HEK293 (cell line): ENCODE results near the gene CFAP119.

Source experiments
- CTCF ChIA-PET: fragments of 350-600 bp; formaldehyde crosslinking; extraction: SDS; loops from one replicate; lab custom pipeline; 2021; ENCODE audit warnings: antibody characterized with exemption; lab: Yijun Ruan, JAX
- POLR2A ChIA-PET: fragments of 300-600 bp; formaldehyde crosslinking; extraction: SDS; loops from one replicate; lab custom pipeline; 2020; ENCODE audit warnings: antibody characterized with exemption, inconsistent platforms; lab: Yijun Ruan, JAX
- H3K27ac ChIP-seq: fragments of 200-500 bp; sonication (Bioruptor generic); 2 replicates; pipeline ENCODE4 v1.5.1; 2014; ENCODE audit warnings: low read depth, low read length, control low read depth, inconsistent platforms; ENCODE audit errors: extremely low read depth
- H3K36me3 ChIP-seq, 2 experiments: fragments of 200-500 bp in 1 of 2; sonication (Bioruptor generic) in 1 of 2; 1 replicate in 1 of 2; 2 replicates in 1 of 2; pipeline ENCODE4 v1.5.1; 2014 to 2017; ENCODE audit warnings: inconsistent platforms in 2 of 2, low read length in 2 of 2; ENCODE audit not compliant: control insufficient read depth in 2 of 2, insufficient read depth in 1 of 2
- H3K4me1 ChIP-seq: fragments of 200-500 bp; sonication (Bioruptor generic); 2 replicates; pipeline ENCODE4 v1.5.1; 2014; ENCODE audit warnings: mild to moderate bottlenecking, low read length, inconsistent platforms; ENCODE audit not compliant: control insufficient read depth, insufficient read depth
- H3K4me3 ChIP-seq: 2 replicates; pipeline ENCODE4 v1.5.1; 2011; ENCODE audit warnings: low read depth, mild to moderate bottlenecking, control low read depth, low read length, moderate library complexity
- H3K9me3 ChIP-seq: fragments of 200-500 bp; sonication (Bioruptor generic); 2 replicates; pipeline ENCODE4 v1.5.1; 2014; ENCODE audit warnings: low read depth, low read length, inconsistent platforms; ENCODE audit not compliant: control insufficient read depth, insufficient read depth
- MZF1 ChIP-seq: fragments of 450-650 bp; formaldehyde crosslinking; IDR thresholded peaks from 2 replicates; pipeline ENCODE4 v1.5.1; 2017; ENCODE audit warnings: missing biosample characterization, missing genetic modification characterization, borderline replicate concordance
- OVOL3 ChIP-seq: fragments of 450-650 bp; formaldehyde crosslinking; IDR thresholded peaks from 2 replicates; pipeline ENCODE4 v1.5.1; 2016; ENCODE audit warnings: missing biosample characterization, missing genetic modification characterization
- ZBTB1 ChIP-seq: fragments of 450-650 bp; formaldehyde crosslinking; IDR thresholded peaks from 2 replicates; pipeline ENCODE4 v1.5.1; 2016; ENCODE audit warnings: missing biosample characterization, missing genetic modification characterization
- ZBTB48 ChIP-seq: fragments of 450-650 bp; formaldehyde crosslinking; IDR thresholded peaks from 2 replicates; pipeline ENCODE4 v1.5.1; 2016; ENCODE audit warnings: missing biosample characterization, missing genetic modification characterization
- ZFP3 ChIP-seq: fragments of 450-650 bp; formaldehyde crosslinking; IDR thresholded peaks from 2 replicates; pipeline ENCODE4 v1.5.1; 2016; ENCODE audit warnings: low read depth, missing biosample characterization, missing genetic modification characterization
- ZNF10 ChIP-seq: fragments of 450-650 bp; formaldehyde crosslinking; IDR thresholded peaks from 2 replicates; pipeline ENCODE4 v1.5.1; 2017; ENCODE audit warnings: missing biosample characterization, missing genetic modification characterization
- ZNF157 ChIP-seq: fragments of 450-650 bp; formaldehyde crosslinking; IDR thresholded peaks from 2 replicates; pipeline ENCODE4 v1.5.1; 2016; ENCODE audit warnings: missing biosample characterization, missing genetic modification characterization
- ZNF221 ChIP-seq: fragments of 450-650 bp; formaldehyde crosslinking; IDR thresholded peaks from 2 replicates; pipeline ENCODE4 v1.5.1; 2017; ENCODE audit warnings: missing biosample characterization, missing genetic modification characterization, borderline replicate concordance
- ZNF274 ChIP-seq, 2 experiments: fragments of 200-500 bp in 1 of 2; fragments of 450-650 bp in 1 of 2; sonication (Bioruptor generic) in 1 of 2; formaldehyde crosslinking in 1 of 2; IDR thresholded peaks; 2 replicates each; pipeline versions ENCODE4 v1.5.1 to v1.6.1; 2014 to 2016; ENCODE audit warnings: borderline replicate concordance in 1 of 2, inconsistent platforms in 1 of 2, low read length in 1 of 2, missing biosample characterization in 1 of 2, missing genetic modification characterization in 1 of 2
- ZNF324 ChIP-seq: fragments of 450-650 bp; formaldehyde crosslinking; IDR thresholded peaks from 2 replicates; pipeline ENCODE4 v1.5.1; 2016; ENCODE audit warnings: missing biosample characterization, missing genetic modification characterization
- ZNF335 ChIP-seq: fragments of 450-650 bp; formaldehyde crosslinking; conservative IDR thresholded peaks from 2 replicates; pipeline ENCODE4 v1.5.1; 2016; ENCODE audit warnings: missing biosample characterization, missing genetic modification characterization
- ZNF561 ChIP-seq: fragments of 450-650 bp; IDR thresholded peaks from 2 replicates; pipeline ENCODE4 v1.5.1; 2018; ENCODE audit warnings: missing biosample characterization, missing genetic modification characterization, borderline replicate concordance
- ZSCAN16 ChIP-seq: fragments of 450-650 bp; formaldehyde crosslinking; IDR thresholded peaks from 2 replicates; pipeline ENCODE4 v1.5.1; 2016; ENCODE audit warnings: missing biosample characterization, missing genetic modification characterization
- TF ChIP-seq, protein P1 (sequence below): fragments of 450-650 bp; formaldehyde crosslinking; IDR thresholded peaks from 2 replicates; pipeline ENCODE4 v1.5.1; 2016; ENCODE audit warnings: missing biosample characterization, missing genetic modification characterization
- TF ChIP-seq, protein P2 (sequence below): fragments of 450-650 bp; IDR thresholded peaks from 2 replicates; pipeline ENCODE4 v1.5.1; 2018; ENCODE audit warnings: missing biosample characterization, mild to moderate bottlenecking, missing genetic modification characterization
- TF ChIP-seq, protein P3 (sequence below): fragments of 450-650 bp; formaldehyde crosslinking; IDR thresholded peaks from 2 replicates; pipeline ENCODE4 v1.5.1; 2017; ENCODE audit warnings: missing biosample characterization, mild to moderate bottlenecking, missing genetic modification characterization, moderate library complexity
- TF ChIP-seq, protein P4 (sequence below): fragments of 450-650 bp; formaldehyde crosslinking; IDR thresholded peaks from 2 replicates; pipeline ENCODE4 v1.5.1; 2016; ENCODE audit warnings: missing biosample characterization, missing genetic modification characterization

The CFAP119 gene

DNA sequence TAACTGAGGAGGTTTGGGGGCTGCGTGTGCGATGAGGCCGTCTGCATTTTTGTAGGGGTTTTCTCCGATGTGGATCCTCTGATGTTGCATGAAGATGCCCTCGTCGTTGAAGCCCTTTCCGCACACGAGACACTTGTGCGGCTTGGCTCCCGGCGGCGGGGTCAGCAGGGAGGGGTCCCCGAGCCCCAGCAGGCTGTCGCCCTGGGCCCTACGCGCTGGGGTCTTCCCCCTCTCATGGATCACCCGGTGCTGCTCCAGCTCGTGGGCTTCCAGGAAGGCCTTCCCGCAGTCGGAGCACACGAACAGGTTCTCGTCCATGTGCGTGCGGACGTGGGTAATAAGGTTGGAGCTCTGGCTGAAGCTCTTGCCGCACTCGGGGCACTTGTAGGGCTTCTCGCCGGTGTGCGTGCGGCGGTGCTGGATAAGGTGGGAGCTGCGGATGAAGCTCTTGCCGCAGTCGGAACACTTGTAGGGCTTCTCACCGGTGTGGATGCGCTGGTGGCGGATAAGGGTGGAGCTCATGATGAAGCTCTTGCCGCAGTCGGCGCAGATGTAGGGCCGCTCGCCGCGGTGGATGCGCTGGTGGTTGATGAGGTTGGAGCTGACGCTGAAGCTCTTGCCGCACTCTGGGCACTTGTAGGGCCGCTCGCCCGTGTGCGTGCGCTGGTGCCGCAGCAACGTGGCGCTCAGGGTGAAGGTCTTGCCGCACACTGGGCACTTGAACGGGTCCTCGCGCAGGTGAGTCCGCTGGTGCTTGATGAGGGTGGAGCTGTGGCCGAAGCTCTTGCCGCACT is 20.8 kb upstream of the CFAP119 start:
- Histone ChIP-seq H3K4me1 (peaks cover 3% of the 10 kb centered on the region), H3K36me3 (peaks cover 0 to 64% of the 10 kb centered on the region in 2 experiments; a peak in 1 of 3 replicates), H3K9me3 (no peaks in the 10 kb centered on the region), H3K27ac (no peak overlapping the region), H3K4me3 (no peak overlapping the region)
- ChIA-PET CTCF (interaction anchor here (0.8 to 2.1 kb wide), 5 partner anchors 20 to 1086 kb away, joined by 3 to 7 read pairs (median 4); partner anchors contain the start of gene TBX6), POLR2A (interaction anchor here (0.5 to 2.4 kb wide), 6 partner anchors 8 to 224 kb away, joined by 3 to 8 read pairs (median 4); partner anchors contain the start of gene ZNF764)
- TF ChIP-seq ZNF221, result no peak
- TF ChIP-seq, protein P1, sequence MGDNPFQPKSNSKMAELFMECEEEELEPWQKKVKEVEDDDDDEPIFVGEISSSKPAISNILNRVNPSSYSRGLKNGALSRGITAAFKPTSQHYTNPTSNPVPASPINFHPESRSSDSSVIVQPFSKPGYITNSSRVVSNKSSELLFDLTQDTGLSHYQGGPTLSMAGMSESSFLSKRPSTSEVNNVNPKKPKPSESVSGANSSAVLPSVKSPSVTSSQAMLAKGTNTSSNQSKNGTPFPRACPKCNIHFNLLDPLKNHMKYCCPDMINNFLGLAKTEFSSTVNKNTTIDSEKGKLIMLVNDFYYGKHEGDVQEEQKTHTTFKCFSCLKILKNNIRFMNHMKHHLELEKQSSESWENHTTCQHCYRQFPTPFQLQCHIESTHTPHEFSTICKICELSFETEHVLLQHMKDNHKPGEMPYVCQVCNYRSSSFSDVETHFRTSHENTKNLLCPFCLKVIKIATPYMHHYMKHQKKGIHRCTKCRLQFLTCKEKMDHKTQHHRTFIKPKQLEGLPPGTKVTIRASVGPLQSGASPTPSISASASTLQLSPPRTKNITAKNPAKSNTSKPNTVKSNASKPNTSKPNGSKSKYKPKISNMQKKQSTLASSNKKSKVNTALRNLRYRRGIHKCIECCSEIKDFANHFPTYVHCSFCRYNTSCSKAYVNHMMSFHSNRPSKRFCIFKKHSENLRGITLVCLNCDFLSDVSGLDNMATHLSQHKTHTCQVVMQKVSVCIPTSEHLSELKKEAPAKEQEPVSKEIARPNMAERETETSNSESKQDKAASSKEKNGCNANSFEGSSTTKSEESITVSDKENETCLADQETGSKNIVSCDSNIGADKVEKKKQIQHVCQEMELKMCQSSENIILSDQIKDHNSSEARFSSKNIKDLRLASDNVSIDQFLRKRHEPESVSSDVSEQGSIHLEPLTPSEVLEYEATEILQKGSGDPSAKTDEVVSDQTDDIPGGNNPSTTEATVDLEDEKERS (tag by site-specific recombination), result no peak
- TF ChIP-seq ZNF324 (tag by site-specific recombination), result no peak

DNA sequence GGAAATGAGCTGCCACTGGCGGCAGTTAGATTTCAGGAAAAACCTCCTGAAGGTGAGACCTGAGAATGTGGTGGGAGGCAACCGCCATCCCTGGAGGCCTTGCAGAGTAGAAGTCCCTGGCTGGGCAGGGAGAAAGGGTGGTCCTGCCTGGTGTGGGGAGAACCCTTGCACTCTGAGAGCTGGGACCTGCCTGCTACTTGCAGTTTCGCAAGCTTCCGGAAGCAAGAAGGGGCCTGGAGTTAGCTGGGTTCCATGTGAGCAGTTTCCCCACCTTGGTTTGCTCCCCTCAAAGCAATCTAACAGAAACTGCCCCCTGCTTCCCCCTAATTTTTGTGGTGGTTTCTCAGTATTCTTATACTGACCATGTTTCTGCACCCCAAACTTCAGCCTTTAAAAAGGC is 18.7 kb upstream of the CFAP119 start:
- peaks cover 3% of the 10 kb centered on the region for H3K4me1 ChIP-seq
- H3K36me3 ChIP-seq, result peaks cover 0 to 66% of the 10 kb centered on the region in 2 experiments; a peak in 1 of 3 replicates
- POLR2A ChIA-PET, result interaction anchor here (0.5 to 1.8 kb wide), 6 partner anchors 11 to 48 kb away, joined by 3 to 5 read pairs (median 3); partner anchors contain the start of gene PHKG2
- H3K4me3 ChIP-seq, result no peak overlapping the region
- CTCF ChIA-PET, result interaction anchor here (1.0 kb wide), 1 partner anchor 33 kb away, joined by 3 read pairs; no protein-coding TSS in a partner anchor
- TF ChIP-seq ZNF157 (no peak), ZNF274 (IDR thresholded peaks at IDR 0.05; ENCODE audit: low read length) (no peak), ZNF274 (tag by site-specific recombination; IDR thresholded peaks at IDR 0.05; ENCODE audit: borderline replicate concordance) (no peak), ZBTB48 (tag by site-specific recombination) (no peak), MZF1 (tag by site-specific recombination) (no peak), ZFP3 (no peak), OVOL3 (tag by site-specific recombination) (no peak), ZNF335 (tag by site-specific recombination) (no peak), ZBTB1 (tag by site-specific recombination) (no peak), ZNF10 (tag by site-specific recombination) (no peak), ZNF561 (tag by site-specific recombination) (no peak), ZSCAN16 (tag by site-specific recombination) (no peak)
- TF ChIP-seq, protein P2, sequence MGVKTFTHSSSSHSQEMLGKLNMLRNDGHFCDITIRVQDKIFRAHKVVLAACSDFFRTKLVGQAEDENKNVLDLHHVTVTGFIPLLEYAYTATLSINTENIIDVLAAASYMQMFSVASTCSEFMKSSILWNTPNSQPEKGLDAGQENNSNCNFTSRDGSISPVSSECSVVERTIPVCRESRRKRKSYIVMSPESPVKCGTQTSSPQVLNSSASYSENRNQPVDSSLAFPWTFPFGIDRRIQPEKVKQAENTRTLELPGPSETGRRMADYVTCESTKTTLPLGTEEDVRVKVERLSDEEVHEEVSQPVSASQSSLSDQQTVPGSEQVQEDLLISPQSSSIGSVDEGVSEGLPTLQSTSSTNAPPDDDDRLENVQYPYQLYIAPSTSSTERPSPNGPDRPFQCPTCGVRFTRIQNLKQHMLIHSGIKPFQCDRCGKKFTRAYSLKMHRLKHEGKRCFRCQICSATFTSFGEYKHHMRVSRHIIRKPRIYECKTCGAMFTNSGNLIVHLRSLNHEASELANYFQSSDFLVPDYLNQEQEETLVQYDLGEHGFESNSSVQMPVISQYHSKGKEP, result no peak
- TF ChIP-seq, protein P3, sequence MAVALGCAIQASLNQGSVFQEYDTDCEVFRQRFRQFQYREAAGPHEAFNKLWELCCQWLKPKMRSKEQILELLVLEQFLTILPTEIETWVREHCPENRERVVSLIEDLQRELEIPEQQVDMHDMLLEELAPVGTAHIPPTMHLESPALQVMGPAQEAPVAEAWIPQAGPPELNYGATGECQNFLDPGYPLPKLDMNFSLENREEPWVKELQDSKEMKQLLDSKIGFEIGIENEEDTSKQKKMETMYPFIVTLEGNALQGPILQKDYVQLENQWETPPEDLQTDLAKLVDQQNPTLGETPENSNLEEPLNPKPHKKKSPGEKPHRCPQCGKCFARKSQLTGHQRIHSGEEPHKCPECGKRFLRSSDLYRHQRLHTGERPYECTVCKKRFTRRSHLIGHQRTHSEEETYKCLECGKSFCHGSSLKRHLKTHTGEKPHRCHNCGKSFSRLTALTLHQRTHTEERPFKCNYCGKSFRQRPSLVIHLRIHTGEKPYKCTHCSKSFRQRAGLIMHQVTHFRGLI (tag by site-specific recombination), result no peak
- TF ChIP-seq, protein P4, sequence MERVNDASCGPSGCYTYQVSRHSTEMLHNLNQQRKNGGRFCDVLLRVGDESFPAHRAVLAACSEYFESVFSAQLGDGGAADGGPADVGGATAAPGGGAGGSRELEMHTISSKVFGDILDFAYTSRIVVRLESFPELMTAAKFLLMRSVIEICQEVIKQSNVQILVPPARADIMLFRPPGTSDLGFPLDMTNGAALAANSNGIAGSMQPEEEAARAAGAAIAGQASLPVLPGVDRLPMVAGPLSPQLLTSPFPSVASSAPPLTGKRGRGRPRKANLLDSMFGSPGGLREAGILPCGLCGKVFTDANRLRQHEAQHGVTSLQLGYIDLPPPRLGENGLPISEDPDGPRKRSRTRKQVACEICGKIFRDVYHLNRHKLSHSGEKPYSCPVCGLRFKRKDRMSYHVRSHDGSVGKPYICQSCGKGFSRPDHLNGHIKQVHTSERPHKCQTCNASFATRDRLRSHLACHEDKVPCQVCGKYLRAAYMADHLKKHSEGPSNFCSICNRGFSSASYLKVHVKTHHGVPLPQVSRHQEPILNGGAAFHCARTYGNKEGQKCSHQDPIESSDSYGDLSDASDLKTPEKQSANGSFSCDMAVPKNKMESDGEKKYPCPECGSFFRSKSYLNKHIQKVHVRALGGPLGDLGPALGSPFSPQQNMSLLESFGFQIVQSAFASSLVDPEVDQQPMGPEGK (tag by site-specific recombination), result no peak
- H3K9me3 ChIP-seq, result no peaks in the 10 kb centered on the region
- H3K27ac ChIP-seq, result no peak overlapping the region
